K562 (cell line): ENCODE data around the gene TPBGL. TPM values are rescaled to one million over a fixed set of nuclear protein-coding genes. Genes with fewer than 3 reads are reported as not detected.

Source experiments
- DDX20 ChIP-seq: fragments of 450-650 bp; IDR thresholded peaks from 2 replicates; pipeline ENCODE4 v1.6.1; 2016; ENCODE audit warnings: missing genetic modification characterization, low read depth, mild to moderate bottlenecking, missing compliant biosample characterization, moderate library complexity
- FOXK2 ChIP-seq, 2 experiments: fragments of 450-650 bp; IDR thresholded peaks in 1 of 2; conservative IDR thresholded peaks in 1 of 2; 2 replicates each; pipeline ENCODE4 v1.6.1; 2016; ENCODE audit warnings: low read depth in 2 of 2, mild to moderate bottlenecking in 1 of 2
- MAZ ChIP-seq, 2 experiments: fragments of 450-650 bp in 1 of 2; sonication (generic) in 1 of 2; formaldehyde crosslinking; IDR thresholded peaks in 1 of 2; conservative IDR thresholded peaks in 1 of 2; 2 replicates each; pipeline versions ENCODE4 v1.4.0 to v1.5.0; 2020; ENCODE audit warnings: mild to moderate bottlenecking in 1 of 2, missing genetic modification reagents in 1 of 2
- RAD21 ChIP-seq, 2 experiments: fragments of 250-450 bp in 1 of 2; fragments of 450-650 bp in 1 of 2; sonication (Bioruptor Pico) in 1 of 2; formaldehyde crosslinking in 1 of 2; IDR thresholded peaks in 1 of 2; conservative IDR thresholded peaks in 1 of 2; 2 replicates each; pipeline versions ENCODE4 v1.4.0 to v1.8.0; 2020 to 2022; ENCODE audit warnings: mild to moderate bottlenecking in 2 of 2, moderate library complexity in 1 of 2
- STAT6 ChIP-seq: sonication (generic); formaldehyde crosslinking; IDR thresholded peaks from 2 replicates; pipeline ENCODE4 v1.8.1; 2023; ENCODE audit warnings: mild to moderate bottlenecking, missing genetic modification reagents
- ZBTB11 ChIP-seq, 3 experiments: fragments of 200-800 bp in 1 of 3; fragments of 250-450 bp in 1 of 3; fragments of 450-650 bp in 1 of 3; sonication (Bioruptor Pico) in 1 of 3; sonication (Bioruptor generic) in 1 of 3; formaldehyde crosslinking in 1 of 3; IDR thresholded peaks; 2 replicates each; pipeline versions ENCODE4 v1.6.1 to v1.8.0; 2016 to 2022; ENCODE audit warnings: mild to moderate bottlenecking in 2 of 3, missing genetic modification characterization in 2 of 3, missing compliant biosample characterization in 1 of 3, moderate library complexity in 1 of 3
- ZNF280B ChIP-seq: fragments of 250-450 bp; sonication (Bioruptor Pico); IDR thresholded peaks from 2 replicates; pipeline ENCODE4 v1.5.1; 2021; ENCODE audit warnings: mild to moderate bottlenecking
- ZNF589 ChIP-seq: fragments of 200-800 bp; sonication (Bioruptor generic); IDR thresholded peaks from 2 replicates; pipeline ENCODE4 v1.6.1; 2016; ENCODE audit warnings: low read depth, missing genetic modification characterization, missing compliant biosample characterization
- ZNF644 ChIP-seq: fragments of 200-800 bp; sonication (Bioruptor generic); IDR thresholded peaks from 2 replicates; pipeline ENCODE4 v1.6.1; 2016; ENCODE audit warnings: low read depth, missing genetic modification characterization, missing compliant biosample characterization
- polyA plus RNA-seq, 8 experiments: library from polyadenylated mRNA; depleted of rRNA in 4 of 8; stranded (reverse) in 5 of 8; unstranded in 3 of 8; fragments of >200 nt; fragmentation: Nextera tagmentation in 2 of 8; fragmentation: Illumina TruSeq in 1 of 8; extraction: Ambion mirVana in 2 of 8; extraction: Trizol in 1 of 8; gene quantifications; 2 replicates each; pipeline versions ENCODE4 v1.2.1 to v1.2.3, GENCODE V29; 2011 to 2014; ENCODE audit warnings: inconsistent platforms in 1 of 8, missing spikeins in 1 of 8
- total RNA-seq, 7 experiments: library from RNA; depleted of rRNA in 6 of 7; stranded (reverse); fragments of >200 nt in 6 of 7; fragmentation: Illumina TruSeq in 2 of 7; extraction: Trizol in 2 of 7; gene quantifications; 2 replicates each; pipeline versions ENCODE4 v1.2.1 to v1.2.3, GENCODE V29; 2011 to 2021; ENCODE audit warnings: low replicate concordance in 1 of 7
- TF ChIP-seq, protein P1 (sequence below): sonication (generic); formaldehyde crosslinking; IDR thresholded peaks from 2 replicates; pipeline ENCODE4 v1.8.1; 2023; ENCODE audit warnings: mild to moderate bottlenecking, missing genetic modification reagents
- TF ChIP-seq, protein P2 (sequence below): fragments of 450-650 bp; IDR thresholded peaks from 2 replicates; pipeline ENCODE4 v1.6.1; 2016; ENCODE audit warnings: mild to moderate bottlenecking
- TF ChIP-seq, protein P3 (sequence below): sonication (generic); formaldehyde crosslinking; IDR thresholded peaks from 2 replicates; pipeline ENCODE4 v1.8.0; 2022; ENCODE audit warnings: mild to moderate bottlenecking, missing genetic modification reagents

TPBGL gene
- total and polyA plus RNA-seq, 9 of the 15 experiments (the other 6 are each of a cell fraction or from before 2014, with no cell fraction given) = 0.04 to 0.11 (median 0.06) TPM; not detected in 6

DNA sequence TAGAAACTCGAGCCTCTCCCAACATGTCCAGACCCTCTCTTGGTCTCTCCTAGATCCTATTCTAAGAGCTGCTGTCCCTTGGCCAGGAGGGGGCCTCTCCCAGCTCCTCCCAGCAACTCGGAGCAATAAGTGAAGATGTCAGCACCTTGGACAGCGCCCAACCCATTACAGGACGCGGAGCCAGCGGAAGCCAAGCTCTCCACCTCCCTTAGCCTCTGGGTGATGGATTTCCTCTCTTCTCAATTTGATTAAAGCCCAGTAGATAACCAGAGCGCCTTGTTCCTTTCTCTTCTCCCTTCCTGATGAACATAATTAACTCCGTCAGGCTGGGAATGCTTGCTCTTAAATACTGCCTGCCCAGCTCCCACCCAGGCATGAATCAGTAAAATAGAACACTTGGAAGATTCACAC lies 26.2 kb upstream of the TPBGL start (continued):
- TF ChIP-seq, protein P1, sequence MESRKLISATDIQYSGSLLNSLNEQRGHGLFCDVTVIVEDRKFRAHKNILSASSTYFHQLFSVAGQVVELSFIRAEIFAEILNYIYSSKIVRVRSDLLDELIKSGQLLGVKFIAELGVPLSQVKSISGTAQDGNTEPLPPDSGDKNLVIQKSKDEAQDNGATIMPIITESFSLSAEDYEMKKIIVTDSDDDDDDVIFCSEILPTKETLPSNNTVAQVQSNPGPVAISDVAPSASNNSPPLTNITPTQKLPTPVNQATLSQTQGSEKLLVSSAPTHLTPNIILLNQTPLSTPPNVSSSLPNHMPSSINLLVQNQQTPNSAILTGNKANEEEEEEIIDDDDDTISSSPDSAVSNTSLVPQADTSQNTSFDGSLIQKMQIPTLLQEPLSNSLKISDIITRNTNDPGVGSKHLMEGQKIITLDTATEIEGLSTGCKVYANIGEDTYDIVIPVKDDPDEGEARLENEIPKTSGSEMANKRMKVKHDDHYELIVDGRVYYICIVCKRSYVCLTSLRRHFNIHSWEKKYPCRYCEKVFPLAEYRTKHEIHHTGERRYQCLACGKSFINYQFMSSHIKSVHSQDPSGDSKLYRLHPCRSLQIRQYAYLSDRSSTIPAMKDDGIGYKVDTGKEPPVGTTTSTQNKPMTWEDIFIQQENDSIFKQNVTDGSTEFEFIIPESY = 0 out of 2 replicates have a peak, but pooled peaks have one; percentile 53
- TF ChIP-seq MAZ (CRISPR knock-in tag; conservative IDR thresholded peaks at IDR 0.05 in 1 of 2, IDR thresholded peaks at IDR 0.05 in 1 of 2) = peak; percentile 46 to 92
- TF ChIP-seq ZNF644 (tag) = peak; percentile 84
- no peak for TF ChIP-seq FOXK2 (conservative IDR thresholded peaks at IDR 0.05 in 1 of 2, IDR thresholded peaks at IDR 0.05 in 1 of 2; ENCODE audit: low read depth in 2 of 2)
- TF ChIP-seq, protein P2, sequence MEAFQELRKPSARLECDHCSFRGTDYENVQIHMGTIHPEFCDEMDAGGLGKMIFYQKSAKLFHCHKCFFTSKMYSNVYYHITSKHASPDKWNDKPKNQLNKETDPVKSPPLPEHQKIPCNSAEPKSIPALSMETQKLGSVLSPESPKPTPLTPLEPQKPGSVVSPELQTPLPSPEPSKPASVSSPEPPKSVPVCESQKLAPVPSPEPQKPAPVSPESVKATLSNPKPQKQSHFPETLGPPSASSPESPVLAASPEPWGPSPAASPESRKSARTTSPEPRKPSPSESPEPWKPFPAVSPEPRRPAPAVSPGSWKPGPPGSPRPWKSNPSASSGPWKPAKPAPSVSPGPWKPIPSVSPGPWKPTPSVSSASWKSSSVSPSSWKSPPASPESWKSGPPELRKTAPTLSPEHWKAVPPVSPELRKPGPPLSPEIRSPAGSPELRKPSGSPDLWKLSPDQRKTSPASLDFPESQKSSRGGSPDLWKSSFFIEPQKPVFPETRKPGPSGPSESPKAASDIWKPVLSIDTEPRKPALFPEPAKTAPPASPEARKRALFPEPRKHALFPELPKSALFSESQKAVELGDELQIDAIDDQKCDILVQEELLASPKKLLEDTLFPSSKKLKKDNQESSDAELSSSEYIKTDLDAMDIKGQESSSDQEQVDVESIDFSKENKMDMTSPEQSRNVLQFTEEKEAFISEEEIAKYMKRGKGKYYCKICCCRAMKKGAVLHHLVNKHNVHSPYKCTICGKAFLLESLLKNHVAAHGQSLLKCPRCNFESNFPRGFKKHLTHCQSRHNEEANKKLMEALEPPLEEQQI = peak; percentile 82; the same call in 1 of the 2 replicates
- TF ChIP-seq STAT6 (CRISPR knock-in tag) = no peak
- TF ChIP-seq DDX20 (tag) = 0 out of 2 replicates have a peak, but pooled peaks have one; percentile 32
- TF ChIP-seq ZNF280B (CRISPR knock-in tag) = no peak
- TF ChIP-seq, protein P3, sequence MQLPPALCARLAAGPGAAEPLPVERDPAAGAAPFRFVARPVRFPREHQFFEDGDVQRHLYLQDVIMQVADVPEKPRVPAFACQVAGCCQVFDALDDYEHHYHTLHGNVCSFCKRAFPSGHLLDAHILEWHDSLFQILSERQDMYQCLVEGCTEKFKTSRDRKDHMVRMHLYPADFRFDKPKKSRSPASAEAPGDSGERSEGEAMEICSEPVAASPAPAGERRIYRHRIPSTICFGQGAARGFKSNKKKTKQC (CRISPR knock-in tag) = peak; percentile 98
- peak; percentile 21 to 51; a peak in 2 of 4 replicates for TF ChIP-seq RAD21 (CRISPR knock-in tag; conservative IDR thresholded peaks at IDR 0.05 in 1 of 2, IDR thresholded peaks at IDR 0.05 in 1 of 2)
- peak; percentile 66; the same call in 1 of the 2 replicates for TF ChIP-seq ZNF589
- peak in 1 of 3 experiments; percentile 65; a peak in 2 of 6 replicates for TF ChIP-seq ZBTB11 (CRISPR knock-in tag; IDR thresholded peaks at IDR 0.05)
